Activated naive CD8-positive, alpha-beta T cell treated with anti-CD3 and anti-CD28 coated beads, Interleukin-2, amount 50 U/mL, for 16 hours (primary cell): ENCODE data around the gene THRA.

Experiments
- DNase-seq: peaks from one replicate; pipeline ENCODE4 v3.0.0-alpha.2; 2020; ENCODE audit warnings: low read depth, low spot score

THRA gene

DNA sequence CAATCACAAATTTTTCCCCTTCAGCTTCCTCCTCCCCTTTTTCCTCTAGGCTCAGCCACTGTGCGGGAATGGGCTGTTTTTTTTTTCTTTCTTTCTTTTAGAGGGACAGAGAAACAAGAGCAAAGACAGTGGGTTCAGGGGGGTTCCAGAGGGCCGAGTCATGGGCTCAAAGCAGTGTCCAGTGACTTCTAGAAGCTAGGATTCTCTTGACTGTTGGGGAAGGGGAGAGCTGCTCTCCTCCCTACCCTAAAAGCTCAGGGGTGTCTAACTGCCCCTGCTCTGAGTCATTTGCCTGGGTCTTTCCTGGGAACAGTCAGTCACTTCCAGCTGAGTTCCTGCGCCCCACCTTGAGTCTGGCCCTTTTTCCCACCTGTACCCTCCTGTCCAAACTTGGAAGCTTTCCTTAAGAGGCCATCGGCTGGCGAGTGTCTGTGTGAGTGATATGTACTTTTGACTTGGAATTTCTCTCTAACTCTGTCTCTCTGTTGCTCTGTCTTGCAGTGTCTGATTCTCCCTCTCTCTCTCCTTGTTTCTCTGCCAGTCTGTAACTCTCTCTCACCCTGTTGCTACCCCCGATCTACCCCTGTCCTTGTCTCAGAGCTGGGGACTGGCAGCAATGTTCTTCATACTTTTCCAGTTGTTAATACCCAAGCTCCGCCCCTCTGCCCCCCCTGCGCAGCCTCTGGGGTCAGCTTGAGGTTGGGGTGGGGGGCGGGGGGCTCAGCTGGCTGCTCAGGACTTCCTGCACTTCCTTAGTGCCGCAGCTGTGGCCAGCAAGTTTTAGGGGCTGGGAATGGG lies 2.4 kb downstream of the THRA start:
- no peak for DNase-seq

GRCh38 chr17:40065769-40066510 lies 3.2 kb downstream of the THRA start:
- DNase-seq, result no peak

GRCh38 chr17:40067710-40068109 lies 4.9 kb downstream of the THRA start:
- no peak for DNase-seq

GRCh38 chr17:40068129-40068581 lies 5.4 kb downstream of the THRA start:
- DNase-seq, result no peak

DNA sequence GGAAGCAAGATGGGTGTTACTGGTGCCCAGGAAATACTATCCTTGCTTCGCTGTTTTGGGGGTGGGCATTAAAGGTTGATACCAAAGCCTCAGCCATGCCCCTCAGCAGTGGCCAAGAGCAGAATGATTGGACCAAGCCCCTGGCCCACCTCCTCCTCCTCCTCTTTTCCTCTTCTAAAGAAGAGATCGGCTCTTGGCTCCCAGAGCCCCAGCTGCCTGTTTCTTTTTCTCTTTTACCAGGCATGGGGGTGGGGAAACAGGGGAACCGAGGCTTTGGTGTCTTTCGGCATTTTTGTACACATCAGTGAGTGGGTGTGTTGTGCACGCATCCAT lies 5.8 kb downstream of the THRA start:
- no peak for DNase-seq

GRCh38 chr17:40068917-40069750 lies 6.4 kb downstream of the THRA start:
- peak; percentile 68 for DNase-seq

- no peak for DNase-seq
Measured at GRCh38 chr17:40069751-40070708, 7.3 kb downstream of the THRA start.

GRCh38 chr17:40070709-40071312 lies 8.0 kb downstream of the THRA start:
- no peak for DNase-seq

DNA sequence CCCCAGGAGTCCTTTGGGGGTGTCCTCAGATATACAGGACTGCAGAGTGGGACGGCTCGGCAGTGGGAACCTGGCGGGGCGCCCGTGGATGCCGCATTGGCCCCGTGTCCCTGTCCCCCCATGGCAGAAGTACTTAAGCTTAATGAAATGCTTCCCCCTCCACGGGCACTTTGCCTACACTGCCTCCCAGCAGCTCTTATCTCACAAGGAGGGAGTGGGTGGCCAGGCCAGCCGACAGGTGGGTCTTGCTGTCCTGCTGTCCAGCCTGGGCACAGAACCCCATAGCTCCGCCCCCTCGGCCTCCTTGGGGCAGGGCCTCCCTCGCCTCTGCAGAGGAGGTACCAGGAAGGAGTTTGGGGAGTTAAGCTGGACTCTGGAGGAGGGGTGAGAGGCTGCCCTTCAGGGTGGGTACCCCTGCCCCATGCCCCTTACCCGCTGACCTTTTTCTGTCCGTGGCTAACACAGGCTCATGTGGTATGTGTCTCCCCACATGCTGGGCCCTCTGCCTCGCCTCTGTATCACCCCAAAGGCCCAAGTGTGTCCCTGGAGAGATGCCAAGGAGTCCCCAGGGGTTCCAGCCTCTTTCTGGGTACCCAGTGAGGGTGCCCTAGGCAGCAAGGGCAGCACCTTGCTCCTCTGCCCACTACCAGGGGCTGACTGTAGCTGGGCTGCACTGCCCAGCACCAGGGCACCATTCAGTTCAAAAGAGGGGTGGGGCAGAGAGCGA lies 8.7 kb downstream of the THRA start:
- no peak for DNase-seq

DNA sequence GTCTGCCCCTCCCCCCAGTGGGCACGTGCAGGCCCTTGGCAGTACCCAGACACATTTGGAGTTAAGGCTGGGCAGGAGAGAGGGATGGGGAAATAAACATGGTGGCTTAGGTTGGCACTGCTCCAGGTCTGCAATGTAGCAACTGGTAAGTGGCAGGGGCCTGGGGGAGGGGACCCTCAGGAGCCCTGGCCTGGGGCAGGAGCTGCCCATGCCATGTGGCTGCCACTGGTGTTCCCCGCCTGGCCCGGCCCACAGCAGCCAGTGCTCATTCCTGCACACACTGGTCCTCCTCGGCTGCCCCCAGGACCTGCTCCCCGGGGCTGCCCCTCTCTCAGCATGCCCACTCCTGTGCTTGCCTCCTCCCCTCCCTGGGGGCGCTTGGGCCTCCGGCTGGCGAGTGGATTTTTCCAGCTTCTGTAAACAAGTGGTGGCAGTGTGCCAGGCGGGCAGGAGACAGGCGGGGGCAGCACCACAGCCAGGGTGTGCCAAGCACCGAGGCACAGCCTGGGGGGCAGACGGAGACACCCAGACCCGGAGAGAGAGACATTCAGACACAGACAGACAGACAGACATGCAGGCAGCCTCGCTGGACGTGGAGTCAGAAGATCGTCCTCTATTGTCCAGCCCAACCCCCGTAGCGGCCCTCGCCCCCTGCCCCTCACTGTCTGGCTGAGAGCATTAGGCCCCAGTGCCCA lies 9.4 kb downstream of the THRA start:
- DNase-seq, result no peak

GRCh38 chr17:40072735-40073346 lies 10.1 kb downstream of the THRA start:
- DNase-seq, result no peak

DNA sequence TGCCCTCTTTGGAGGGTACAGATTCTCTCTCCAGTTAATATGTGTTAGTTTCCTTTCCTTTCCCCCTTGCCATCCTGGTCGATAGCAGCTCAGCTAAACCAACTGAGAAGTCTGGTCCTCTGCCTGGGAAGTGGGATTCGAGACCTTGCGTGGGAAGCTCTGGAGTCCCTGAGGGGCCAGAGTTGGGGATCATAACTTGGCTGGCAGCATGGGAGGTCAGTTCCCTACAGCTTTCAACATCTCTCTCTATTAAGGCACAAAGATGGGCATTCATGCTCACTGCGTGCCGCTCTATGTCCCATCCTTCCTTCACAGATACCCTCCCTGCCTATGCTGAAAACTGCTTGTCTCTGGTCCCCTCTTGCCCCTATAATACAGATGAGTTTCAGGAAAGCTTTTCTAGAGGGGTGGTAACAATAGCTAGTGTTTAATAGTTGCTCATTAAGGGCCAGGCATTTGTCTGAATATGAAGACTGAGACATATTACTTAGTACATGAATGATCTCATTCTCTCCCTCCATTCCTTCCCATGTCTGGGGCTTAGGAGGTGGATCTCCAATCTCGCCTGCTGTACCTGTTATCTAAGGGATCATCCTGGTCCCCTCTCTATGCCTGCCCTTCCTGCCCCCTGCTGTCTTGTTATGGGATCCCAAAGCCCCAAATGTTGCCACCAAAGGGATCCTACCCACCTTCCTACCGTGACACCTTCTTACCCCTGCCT lies 10.8 kb downstream of the THRA start:
- DNase-seq, result no peak

GRCh38 chr17:40074175-40074512 lies 11.4 kb downstream of the THRA start:
- no peak for DNase-seq

- DNase-seq, result no peak
Measured at GRCh38 chr17:40074871-40075200, 12.1 kb downstream of the THRA start.

GRCh38 chr17:40075201-40075941 lies 12.6 kb downstream of the THRA start:
- DNase-seq, result no peak

GRCh38 chr17:40075942-40076498 lies 13.3 kb downstream of the THRA start:
- no peak for DNase-seq

DNA sequence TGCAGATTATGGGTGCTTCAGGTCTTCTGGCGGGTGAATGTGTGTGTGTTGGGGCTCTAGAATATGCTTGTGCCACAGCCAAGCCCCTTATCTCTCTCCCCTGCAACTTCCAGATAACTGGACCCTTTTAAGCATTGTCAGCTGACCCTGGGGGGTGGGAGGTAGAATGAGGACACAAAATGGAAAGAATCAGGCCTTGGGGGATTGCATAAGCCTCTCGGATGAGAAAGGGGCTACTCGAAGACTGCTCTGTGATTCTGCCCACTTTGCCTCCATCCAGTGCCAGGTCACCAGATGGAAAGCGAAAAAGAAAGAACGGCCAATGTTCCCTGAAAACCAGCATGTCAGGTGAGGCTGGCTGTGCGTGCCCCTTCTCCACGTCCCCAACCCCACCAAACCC lies 13.8 kb downstream of the THRA start:
- no peak for DNase-seq

GRCh38 chr17:40079545-40079944 lies 16.8 kb downstream of the THRA start:
- DNase-seq, result no peak
